Stomach (tissue), 4 donors: Measurements from ENCODE around the gene ACTR8.

ENCODE experiments used
- POLR2AphosphoS5 ChIP-seq, 3 donors: sonication (generic); formaldehyde crosslinking; IDR thresholded peaks; one replicate each; pipeline ENCODE4 v1.6.1; 2016; ENCODE audit warnings: antibody characterized with exemption in 3 of 3
- TF ChIP-seq, protein P1 (sequence below), 7 experiments: fragments of 450-650 bp in 4 of 7; fragments of 200-600 bp in 3 of 7; sonication (generic) in 3 of 7; IDR thresholded peaks; one replicate each; pipeline ENCODE4 v1.5.1; 2016 to 2019; ENCODE audit warnings: antibody characterized with exemption in 7 of 7, control low read depth in 2 of 7, mild to moderate bottlenecking in 1 of 7

DNA sequence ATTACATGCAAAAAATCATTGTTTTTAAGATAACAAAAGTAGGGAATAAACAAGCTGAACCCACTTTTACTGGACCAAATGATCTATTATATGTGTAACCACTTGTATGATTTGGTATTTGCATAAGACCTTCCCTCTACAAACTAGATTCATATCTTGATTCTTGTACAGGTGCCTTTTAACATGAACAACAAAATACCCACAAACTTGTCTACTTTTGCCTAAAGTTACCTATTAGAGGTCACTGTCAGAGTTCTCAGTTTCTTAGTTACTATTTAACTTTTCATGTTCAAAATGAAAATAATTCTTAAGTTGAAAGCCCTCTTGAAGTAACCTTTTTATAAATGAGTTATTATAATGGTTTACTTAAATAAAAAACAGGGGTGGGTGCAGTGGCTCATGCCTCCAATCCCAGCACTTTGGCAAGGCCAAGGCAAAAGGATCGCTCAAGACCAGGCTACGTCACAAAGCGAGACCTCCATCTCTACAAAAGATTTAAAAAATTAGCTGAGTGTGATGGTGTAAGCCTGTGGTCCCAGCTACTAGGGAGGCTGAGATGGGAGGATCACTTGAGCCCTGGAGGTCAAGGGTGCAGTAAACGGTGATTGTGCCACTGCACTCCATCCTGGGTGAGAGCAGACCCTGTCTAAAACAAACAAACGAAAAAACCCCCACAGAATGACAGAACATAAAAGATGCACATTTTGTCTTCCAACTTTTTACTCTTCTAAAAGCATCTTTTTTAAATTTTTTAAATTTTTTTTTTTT lies 16.0 kb downstream of the ACTR8 start:
- TF ChIP-seq, protein P1, sequence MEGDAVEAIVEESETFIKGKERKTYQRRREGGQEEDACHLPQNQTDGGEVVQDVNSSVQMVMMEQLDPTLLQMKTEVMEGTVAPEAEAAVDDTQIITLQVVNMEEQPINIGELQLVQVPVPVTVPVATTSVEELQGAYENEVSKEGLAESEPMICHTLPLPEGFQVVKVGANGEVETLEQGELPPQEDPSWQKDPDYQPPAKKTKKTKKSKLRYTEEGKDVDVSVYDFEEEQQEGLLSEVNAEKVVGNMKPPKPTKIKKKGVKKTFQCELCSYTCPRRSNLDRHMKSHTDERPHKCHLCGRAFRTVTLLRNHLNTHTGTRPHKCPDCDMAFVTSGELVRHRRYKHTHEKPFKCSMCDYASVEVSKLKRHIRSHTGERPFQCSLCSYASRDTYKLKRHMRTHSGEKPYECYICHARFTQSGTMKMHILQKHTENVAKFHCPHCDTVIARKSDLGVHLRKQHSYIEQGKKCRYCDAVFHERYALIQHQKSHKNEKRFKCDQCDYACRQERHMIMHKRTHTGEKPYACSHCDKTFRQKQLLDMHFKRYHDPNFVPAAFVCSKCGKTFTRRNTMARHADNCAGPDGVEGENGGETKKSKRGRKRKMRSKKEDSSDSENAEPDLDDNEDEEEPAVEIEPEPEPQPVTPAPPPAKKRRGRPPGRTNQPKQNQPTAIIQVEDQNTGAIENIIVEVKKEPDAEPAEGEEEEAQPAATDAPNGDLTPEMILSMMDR (IDR thresholded peaks at IDR 0.05) = no peak
- TF ChIP-seq POLR2AphosphoS5 (IDR thresholded peaks at IDR 0.05) = no peak
